H1 (cell line): ENCODE results near the gene CD99. TPM values are rescaled to one million over a fixed set of nuclear protein-coding genes. Genes with fewer than 3 reads are reported as not detected.

Experiments used
- CTCF ChIA-PET: fragments of 300-600 bp; sonication (Branson Sonifier 250); formaldehyde crosslinking; loops from one replicate; lab custom pipeline; 2021; ENCODE audit not compliant: partially characterized antibody; lab: Charles Lee
- POLR2A ChIA-PET: fragments of 300-600 bp; sonication (Branson Sonifier 250); formaldehyde crosslinking; loops from one replicate; lab custom pipeline; 2021; ENCODE audit warnings: inconsistent platforms; ENCODE audit not compliant: partially characterized antibody; lab: Charles Lee
- DNase-seq, 2 experiments: peaks; one replicate each; pipeline versions ENCODE4 v3.0.0 to v3.0.0-alpha.2; 2010 to 2022; ENCODE audit warnings: low spot score in 2 of 2, low read depth in 1 of 2, mixed read lengths in 1 of 2
- FAIRE-seq: peaks from 2 replicates; lab custom pipeline; 2011; peaks lifted over from hg19 to GRCh38; lab: Jason Lieb, UNC
- H2AFZ ChIP-seq: 2 replicates; pipeline ENCODE4 v1.8.1; 2012; ENCODE audit warnings: low read length, inconsistent platforms
- H2AK5ac ChIP-seq: 2 replicates; pipeline ENCODE4 v1.6.1; 2013; ENCODE audit warnings: low read depth, low read length
- H2BK120ac ChIP-seq: replicated peaks from 2 replicates; pipeline ENCODE3; 2013; ENCODE audit warnings: low read depth, low read length, inconsistent platforms
- H2BK12ac ChIP-seq: 2 replicates; pipeline ENCODE4 v1.6.1; 2013; ENCODE audit warnings: low read depth, low read length
- H2BK15ac ChIP-seq: 2 replicates; pipeline ENCODE4 v1.6.1; 2013; ENCODE audit warnings: low read length
- H2BK20ac ChIP-seq: 2 replicates; pipeline ENCODE4 v1.6.1; 2013; ENCODE audit warnings: low read length
- H2BK5ac ChIP-seq: 2 replicates; pipeline ENCODE4 v1.6.1; 2013; ENCODE audit warnings: low read depth, low read length
- H3K14ac ChIP-seq: 2 replicates; pipeline ENCODE4 v1.6.1; 2013; ENCODE audit warnings: inconsistent platforms; ENCODE audit not compliant: insufficient read length
- H3K18ac ChIP-seq: 2 replicates; pipeline ENCODE4 v1.6.1; 2013; ENCODE audit warnings: low read length; ENCODE audit errors: extremely low read depth
- H3K23ac ChIP-seq: 2 replicates; pipeline ENCODE4 v1.6.1; 2013; ENCODE audit warnings: inconsistent platforms; ENCODE audit not compliant: insufficient read length
- H3K23me2 ChIP-seq: 2 replicates; pipeline ENCODE4 v1.6.1; 2013; ENCODE audit warnings: low read depth, low read length
- H3K27ac ChIP-seq: 2 replicates; pipeline ENCODE4 v1.6.1; 2011; ENCODE audit warnings: low read depth, low read length, inconsistent platforms
- H3K27me3 ChIP-seq, 4 experiments: replicated peaks in 1 of 4; 1 replicate in 1 of 4; 2 replicates in 3 of 4; pipeline versions ENCODE4 v1.6.1 to v1.8.1; 2011 to 2013; ENCODE audit warnings: low read length in 3 of 4, mild to moderate bottlenecking in 3 of 4, inconsistent platforms in 2 of 4, mixed read lengths in 2 of 4, moderate library complexity in 1 of 4; ENCODE audit not compliant: control insufficient read depth in 3 of 4, insufficient read depth in 3 of 4; ENCODE audit errors: extremely low read depth in 1 of 4
- H3K36me3 ChIP-seq, 4 experiments: 2 replicates each; pipeline versions ENCODE4 v1.6.1 to v1.8.1; 2011 to 2013; ENCODE audit warnings: mild to moderate bottlenecking in 4 of 4, low read length in 3 of 4, moderate library complexity in 2 of 4, control low read depth in 1 of 4, inconsistent platforms in 1 of 4; ENCODE audit not compliant: insufficient read depth in 4 of 4, control insufficient read depth in 2 of 4
- H3K4ac ChIP-seq: replicated peaks from 2 replicates; pipeline ENCODE3; 2013; ENCODE audit warnings: low read length, low read depth, mixed read lengths, inconsistent platforms; ENCODE audit not compliant: insufficient read length
- H3K4me1 ChIP-seq, 4 experiments: replicated peaks in 1 of 4; 1 replicate in 1 of 4; 2 replicates in 3 of 4; pipeline versions ENCODE4 v1.6.1 to v1.8.1; 2011 to 2013; ENCODE audit warnings: low read length in 3 of 4, inconsistent platforms in 2 of 4, mixed read lengths in 1 of 4; ENCODE audit not compliant: insufficient read depth in 4 of 4, control insufficient read depth in 3 of 4
- H3K4me2 ChIP-seq, 2 experiments: 2 replicates each; pipeline versions ENCODE4 v1.6.1 to v1.8.1; 2011 to 2013; ENCODE audit warnings: low read depth in 2 of 2, low read length in 2 of 2, control low read depth in 1 of 2, inconsistent platforms in 1 of 2, mild to moderate bottlenecking in 1 of 2; ENCODE audit not compliant: insufficient read depth in 1 of 2
- H3K4me3 ChIP-seq, 4 experiments: fragments of 200-600, 300-600 bp in 1 of 4; sonication (generic), shearing (Covaris generic), sonication (Bioruptor Twin) in 1 of 4; 2 replicates each; pipeline versions ENCODE4 v1.5.1 to v1.8.1; 2011 to 2016; ENCODE audit warnings: low read length in 4 of 4, low read depth in 3 of 4, control low read depth in 2 of 4, inconsistent platforms in 2 of 4, mild to moderate bottlenecking in 2 of 4, mixed read lengths in 1 of 4, moderate library complexity in 1 of 4; ENCODE audit not compliant: insufficient read depth in 2 of 4; ENCODE audit errors: extremely low read depth in 1 of 4
- H3K56ac ChIP-seq: replicated peaks from 2 replicates; pipeline ENCODE3; 2013; ENCODE audit warnings: low read depth, mild to moderate bottlenecking, mixed read lengths, low read length, inconsistent platforms; ENCODE audit not compliant: insufficient read length
- H3K79me1 ChIP-seq: 2 replicates; pipeline ENCODE4 v1.6.1; 2013; ENCODE audit warnings: low read depth, low read length, control low read depth
- H3K79me2 ChIP-seq, 2 experiments: 2 replicates each; pipeline versions ENCODE4 v1.6.1 to v1.8.1; 2012 to 2013; ENCODE audit warnings: low read length in 2 of 2, mild to moderate bottlenecking in 2 of 2, inconsistent platforms in 1 of 2; ENCODE audit not compliant: insufficient read depth in 2 of 2, control insufficient read depth in 1 of 2
- H3K9ac ChIP-seq, 4 experiments: replicated peaks in 1 of 4; 1 replicate in 1 of 4; 2 replicates in 3 of 4; pipeline versions ENCODE4 v1.6.1 to v1.8.1; 2011 to 2013; ENCODE audit warnings: low read depth in 3 of 4, low read length in 3 of 4, control low read depth in 2 of 4, mild to moderate bottlenecking in 2 of 4, moderate library complexity in 2 of 4, inconsistent platforms in 1 of 4; ENCODE audit errors: extremely low read depth in 1 of 4
- H3K9me3 ChIP-seq, 2 experiments: 2 replicates each; pipeline versions ENCODE4 v1.6.1 to v1.8.1; 2012 to 2013; ENCODE audit warnings: mild to moderate bottlenecking in 2 of 2, moderate library complexity in 2 of 2, control low read depth in 1 of 2, inconsistent platforms in 1 of 2, low read depth in 1 of 2, low read length in 1 of 2, mixed read lengths in 1 of 2; ENCODE audit not compliant: insufficient read depth in 2 of 2
- H4K20me1 ChIP-seq, 2 experiments: replicated peaks in 1 of 2; 2 replicates each; pipeline versions ENCODE3 to v1.8.1; 2011 to 2013; ENCODE audit warnings: inconsistent platforms in 2 of 2, low read length in 2 of 2, mild to moderate bottlenecking in 1 of 2; ENCODE audit not compliant: insufficient read depth in 2 of 2, control insufficient read depth in 1 of 2
- H4K5ac ChIP-seq: 2 replicates; pipeline ENCODE4 v1.6.1; 2013; ENCODE audit warnings: low read length, low read depth, mixed read lengths, inconsistent platforms; ENCODE audit not compliant: insufficient read length
- H4K8ac ChIP-seq: 2 replicates; pipeline ENCODE4 v1.8.0; 2013; ENCODE audit warnings: mild to moderate bottlenecking, moderate library complexity, low read length, inconsistent platforms; ENCODE audit not compliant: insufficient read depth; ENCODE audit errors: extremely low read depth
- H4K91ac ChIP-seq: replicated peaks from 2 replicates; pipeline ENCODE3; 2013; ENCODE audit warnings: low read length, mixed read lengths, inconsistent platforms; ENCODE audit not compliant: insufficient read length
- CHD1 ChIP-seq: IDR thresholded peaks from 2 replicates; pipeline ENCODE4 v1.6.1; 2012; ENCODE audit warnings: low read depth, low read length, improper control_type of control experiment
- EP300 ChIP-seq, 2 experiments: IDR thresholded peaks; 1 replicate in 1 of 2; 2 replicates in 1 of 2; pipeline ENCODE4 v1.6.1; 2011 to 2012; ENCODE audit warnings: low read depth in 2 of 2, low read length in 2 of 2, mild to moderate bottlenecking in 2 of 2, borderline replicate concordance in 1 of 2, inconsistent platforms in 1 of 2, moderate library complexity in 1 of 2
- GABPA ChIP-seq: IDR thresholded peaks from 2 replicates; pipeline ENCODE4 v1.6.1; 2011; ENCODE audit warnings: mild to moderate bottlenecking, low read length, moderate library complexity, borderline replicate concordance; ENCODE audit not compliant: insufficient read depth
- HDAC6 ChIP-seq: IDR thresholded peaks from one replicate; pipeline ENCODE4 v1.7.1; 2012; ENCODE audit warnings: low read depth, mild to moderate bottlenecking, inconsistent platforms, low read length, moderate library complexity
- KDM1A ChIP-seq: fragments of 200-600, 300-600 bp; sonication (generic); IDR thresholded peaks from 2 replicates; pipeline ENCODE4 v1.7.1; 2016; ENCODE audit warnings: mild to moderate bottlenecking, low read length, borderline replicate concordance
- KDM5A ChIP-seq: fragments of 200-600 bp; IDR thresholded peaks from 2 replicates; pipeline ENCODE4 v1.7.1; 2012; ENCODE audit warnings: mild to moderate bottlenecking, low read length, inconsistent platforms, mixed read lengths
- MAFK ChIP-seq: IDR thresholded peaks from 2 replicates; pipeline ENCODE4 v1.6.1; 2012; ENCODE audit warnings: low read depth, mild to moderate bottlenecking, improper control_type of control experiment, low read length
- MAX ChIP-seq: IDR thresholded peaks from 2 replicates; pipeline ENCODE4 v1.6.1; 2012; ENCODE audit warnings: inconsistent platforms
- POLR2AphosphoS5 ChIP-seq: IDR thresholded peaks from 2 replicates; pipeline ENCODE4 v1.6.1; 2011; ENCODE audit warnings: low read depth, low read length
- SIX5 ChIP-seq: IDR thresholded peaks from 2 replicates; pipeline ENCODE4 v1.6.1; 2011; ENCODE audit warnings: mild to moderate bottlenecking, low read depth, low read length
- TAF7 ChIP-seq: optimal IDR thresholded peaks from 2 replicates; pipeline ENCODE3; 2011; ENCODE audit warnings: low read depth, mild to moderate bottlenecking, inconsistent platforms, low read length, moderate library complexity, borderline replicate concordance
- TBP ChIP-seq: IDR thresholded peaks from 2 replicates; pipeline ENCODE4 v1.6.1; 2011; ENCODE audit warnings: low read depth, low read length, improper control_type of control experiment
- YY1 ChIP-seq: IDR thresholded peaks from 2 replicates; pipeline ENCODE4 v1.6.1; 2011; ENCODE audit warnings: low read depth, mild to moderate bottlenecking, low read length
- ZNF274 ChIP-seq: IDR thresholded peaks from 2 replicates; pipeline ENCODE4 v1.7.0; 2012; ENCODE audit warnings: low read length, borderline replicate concordance; ENCODE audit errors: extremely low read depth
- WGBS, 2 experiments: shearing (Covaris generic) in 1 of 2; methylation state at CpG; one replicate each; pipeline versions ENCODE4 v1.1.6 to v1.1.7; 2013 to 2015; ENCODE audit warnings: low lambda C conversion rate in 2 of 2, mixed read lengths in 2 of 2, inconsistent platforms in 1 of 2, low coverage in 1 of 2, missing lambda C conversion rate in 1 of 2; ENCODE audit not compliant: insufficient replicate concordance in 2 of 2, insufficient coverage in 1 of 2, insufficient read length in 1 of 2; ENCODE audit errors: extremely low coverage in 1 of 2, missing lambda C conversion rate in 1 of 2; 5-methylcytosine and 5-hydroxymethylcytosine counted together
- polyA plus RNA-seq, 7 experiments: library from polyadenylated mRNA; depleted of rRNA in 3 of 7; stranded (reverse) in 5 of 7; unstranded in 2 of 7; fragments of >200 nt in 5 of 7; fragments of 200-250 nt in 2 of 7; gene quantifications; 1 replicate in 5 of 7; 2 replicates in 1 of 7; 4 replicates in 1 of 7; pipeline versions ENCODE4 v1.2.1 to v1.2.3, GENCODE V29; 2011 to 2013; ENCODE audit warnings: missing spikeins in 2 of 7, mixed read lengths in 2 of 7
- total RNA-seq: library from RNA; stranded (reverse); fragmentation: NEBNext Ultra II Directional; extraction: Animal tissue kit (Norgen Biotek cat#: 25700); gene quantifications from 2 replicates; pipeline ENCODE4 v1.2.1, GENCODE V29; 2021

The CD99 gene
- total and polyA plus RNA-seq, 2 of the 8 experiments (the other 6 are each of a cell fraction or from before 2014, with no cell fraction given): 30.1 to 47.8 TPM

GRCh38 chrX:2696698-2697215 is 5.7 kb downstream of the CD99 start:
- FAIRE-seq (no peak), DNase-seq (no peak)
- no peak overlapping the region for H3K56ac ChIP-seq
- no peak overlapping the region for H3K4me3 ChIP-seq
- H2BK12ac ChIP-seq: no peak overlapping the region
- 96% methylated on average over 8 of the region's 8 CpGs; no CpG with 5 or more reads in 1 of the 2 experiments for WGBS, 2 experiments
- ChIA-PET CTCF (no interaction called here), POLR2A (no interaction called here)
- no peak overlapping the region for H2AK5ac ChIP-seq
- H3K79me2 ChIP-seq: peaks cover 0 to 5% of the 10 kb centered on the region in 2 experiments; a peak in 3 of 4 replicates
- H3K27ac ChIP-seq: no peak overlapping the region
- H4K5ac ChIP-seq: no peak overlapping the region
- no peak overlapping the region for H3K14ac ChIP-seq
- H3K79me1 ChIP-seq: no peaks in the 10 kb centered on the region; the same call in 1 of the 2 replicates
- no peak overlapping the region for H3K9ac ChIP-seq
- peaks cover 11% of the 10 kb centered on the region; the same call in 1 of the 2 replicates for H3K23me2 ChIP-seq
- H4K8ac ChIP-seq: no peak overlapping the region
- no peak overlapping the region for H2BK120ac ChIP-seq
- H3K18ac ChIP-seq: no peak overlapping the region
- H4K20me1 ChIP-seq: peaks cover 2 to 7% of the 10 kb centered on the region in 2 experiments
- H3K27me3 ChIP-seq: peaks cover 0 to 25% (median 23%) of the 10 kb centered on the region in 4 experiments; a peak in 6 of 7 replicates
- no peak overlapping the region for H3K23ac ChIP-seq
- H3K4me2 ChIP-seq: no peak overlapping the region
- no peak overlapping the region for H3K4ac ChIP-seq
- no peak overlapping the region for H2BK15ac ChIP-seq
- no peak overlapping the region for H4K91ac ChIP-seq
- no peak overlapping the region for H2AFZ ChIP-seq
- no peaks in the 10 kb centered on the region for H3K9me3 ChIP-seq
- no peak overlapping the region for H2BK5ac ChIP-seq
- H3K4me1 ChIP-seq: peaks cover 0 to 2% (median 0%) of the 10 kb centered on the region in 4 experiments; a peak in 2 of 7 replicates
- H3K36me3 ChIP-seq: peaks cover 0 to 2% (median 0%) of the 10 kb centered on the region in 4 experiments; a peak in 2 of 8 replicates
- H2BK20ac ChIP-seq: no peak overlapping the region
- no peak for TF ChIP-seq MAX
- TF ChIP-seq POLR2AphosphoS5: no peak
- TF ChIP-seq SIX5: no peak
- no peak for TF ChIP-seq KDM1A
- no peak for TF ChIP-seq YY1
- no peak for TF ChIP-seq CHD1
- no peak for TF ChIP-seq KDM5A
- TF ChIP-seq HDAC6: no peak
- no peak for TF ChIP-seq EP300 (IDR thresholded peaks at IDR 0.05; ENCODE audit: borderline replicate concordance in 1 of 2, low read depth in 2 of 2, low read length in 2 of 2)
- no peak for TF ChIP-seq TBP
- no peak for TF ChIP-seq MAFK
- no peak for TF ChIP-seq TAF7
- TF ChIP-seq ZNF274: no peak
- TF ChIP-seq GABPA: no peak
